ENCODE results near the gene TRAF1.

The TRAF1 gene

DNA sequence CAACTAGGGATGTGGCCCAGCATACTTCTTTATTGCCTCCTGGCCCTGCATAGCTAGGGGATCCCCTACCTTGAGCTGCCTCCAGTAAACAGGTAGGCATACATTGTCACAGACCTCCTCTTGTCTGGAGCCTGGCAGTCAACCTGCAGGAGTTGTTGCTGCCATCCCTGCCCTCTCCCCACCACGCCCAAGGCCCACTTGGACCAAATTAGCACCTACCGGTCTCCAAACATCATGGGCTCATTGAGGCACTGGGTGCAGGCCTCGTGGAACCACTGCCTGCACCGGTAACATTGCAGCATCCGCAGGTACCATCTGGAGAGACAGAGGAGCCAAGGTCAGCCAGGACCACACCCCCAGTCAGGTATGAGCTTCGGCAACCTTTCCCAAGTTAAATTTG lies 59.9 kb downstream of the TRAF1 start:
- no peak for DNase-seq

DNA sequence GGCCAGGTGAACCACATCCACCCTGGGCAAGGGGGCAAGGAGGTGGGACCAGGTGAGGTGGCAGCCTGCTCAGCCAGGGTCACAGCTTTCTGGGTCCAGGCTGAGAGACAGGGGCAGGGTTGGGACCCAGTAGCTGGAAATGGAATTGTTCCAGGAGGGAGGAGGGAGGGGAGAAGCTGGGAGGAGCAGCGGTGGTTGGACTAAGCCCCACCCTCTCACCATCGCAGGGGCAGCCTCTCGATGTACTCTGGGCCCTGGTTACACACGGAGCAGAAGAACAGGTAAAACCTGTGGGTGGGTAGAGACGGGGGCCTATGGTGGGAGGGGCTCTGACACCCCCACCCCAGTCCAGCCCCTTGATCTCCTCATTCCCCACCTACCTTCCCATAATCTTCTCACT lies 60.8 kb downstream of the TRAF1 start:
- no peak for DNase-seq

DNA sequence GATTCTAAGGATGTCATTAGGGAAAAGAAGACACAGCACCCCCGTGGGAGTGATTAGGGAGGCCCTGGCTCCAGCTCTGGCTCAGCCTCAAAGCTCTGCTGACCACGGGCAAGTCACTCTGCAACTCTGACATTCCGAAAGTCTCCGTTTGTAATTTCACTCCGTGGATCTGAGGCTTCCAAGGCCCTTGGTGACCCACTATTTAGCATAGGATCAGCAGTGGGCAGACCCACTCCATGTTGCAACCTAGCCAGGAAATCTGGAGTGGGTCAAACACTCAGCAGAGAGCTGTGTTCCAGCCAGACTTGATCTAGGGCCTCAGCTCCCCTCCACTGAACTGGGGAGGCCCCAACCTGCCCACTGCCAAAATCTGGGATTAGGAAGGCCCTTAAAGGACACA lies 61.4 kb downstream of the TRAF1 start:
- DNase-seq: no peak

- DNase-seq: no peak
Observed at GRCh38 chr9:120864719-120865118, 61.9 kb downstream of the TRAF1 start.

DNA sequence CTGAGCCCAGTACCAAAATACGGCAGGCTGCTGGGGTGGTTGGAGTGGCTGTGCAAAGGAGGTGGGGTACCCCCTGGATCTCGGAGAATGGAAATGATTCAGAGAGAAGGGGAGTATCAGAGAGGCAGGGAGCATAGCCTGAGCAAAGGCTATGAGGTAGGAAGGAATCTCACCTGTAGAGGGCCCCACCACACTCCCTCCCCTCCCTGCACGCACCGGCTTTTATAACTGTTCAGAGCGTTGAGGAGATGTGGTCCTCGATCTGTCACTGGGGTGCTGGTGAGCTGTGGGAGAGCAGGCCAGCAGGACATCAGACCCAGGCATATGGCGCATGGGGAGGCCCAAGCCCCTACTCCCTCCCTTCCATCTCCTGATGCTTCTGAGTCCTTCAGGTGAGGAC lies 62.8 kb downstream of the TRAF1 start:
- DNase-seq: no peak

DNA sequence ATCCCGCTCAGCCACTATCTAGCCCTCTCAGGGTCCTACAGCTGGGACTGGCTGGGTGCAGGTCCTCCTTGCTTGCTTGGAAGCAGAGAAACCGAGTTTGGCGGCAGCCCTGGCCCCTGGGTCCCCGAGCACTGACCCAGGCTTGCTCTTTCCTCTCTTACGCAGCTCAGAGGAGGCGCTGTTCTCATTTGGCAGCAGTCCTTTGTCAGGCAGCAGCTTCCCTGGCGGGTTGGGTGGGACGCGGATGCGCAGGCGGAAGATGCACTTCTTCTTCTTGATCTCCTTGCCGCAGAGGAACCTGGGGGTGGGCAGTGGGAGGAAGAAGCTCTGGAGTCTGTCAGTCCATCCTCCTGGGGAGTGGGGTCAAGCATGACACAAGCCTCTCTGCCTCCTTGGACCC lies 64.1 kb downstream of the TRAF1 start:
- no peak for DNase-seq

- no peak for DNase-seq
Observed at GRCh38 chr9:120861935-120862334, 64.7 kb downstream of the TRAF1 start.

GRCh38 chr9:120860083-120860482 lies 66.5 kb downstream of the TRAF1 start:
- no peak for DNase-seq

DNA sequence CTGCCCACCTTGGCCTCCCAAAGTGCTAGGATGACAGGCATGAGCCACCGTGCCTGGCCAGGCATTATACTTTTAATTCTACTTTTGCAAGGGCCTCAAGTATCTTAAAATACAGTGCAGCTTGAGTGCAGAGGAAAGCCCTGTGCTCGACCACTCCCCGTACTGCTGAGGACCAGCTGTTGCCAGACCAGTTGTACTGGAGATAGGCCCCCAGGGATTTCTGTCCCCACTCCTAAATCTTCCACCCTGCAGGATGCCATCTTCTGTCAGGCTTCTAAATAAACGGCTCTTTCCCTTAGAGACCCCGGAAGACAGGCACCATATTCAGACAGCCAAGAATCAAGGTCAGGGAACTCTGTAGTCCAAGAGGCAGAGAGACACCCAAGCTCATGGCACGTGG lies 67.2 kb downstream of the TRAF1 start:
- DNase-seq: peak; percentile 92

DNA sequence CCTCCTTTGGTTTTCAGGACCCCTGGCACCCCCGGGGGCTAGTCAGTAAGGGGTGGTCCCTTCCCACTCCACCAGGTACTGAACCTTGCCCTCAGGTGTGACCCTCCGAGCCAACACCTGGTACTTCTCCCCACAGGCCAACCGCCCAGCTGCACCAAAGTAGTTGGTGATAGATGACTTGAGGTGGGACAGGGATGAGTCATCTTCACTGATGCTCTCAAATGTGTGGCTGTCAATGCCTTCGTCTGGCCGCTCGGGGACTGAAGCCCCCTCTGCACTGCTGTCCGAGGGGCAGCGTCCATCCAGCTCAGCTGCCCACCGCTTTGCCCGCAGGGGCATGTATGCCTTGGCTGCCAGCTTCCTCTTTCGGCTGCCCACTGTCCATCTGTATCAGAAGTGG lies 68.7 kb downstream of the TRAF1 start:
- DNase-seq: no peak

DNA sequence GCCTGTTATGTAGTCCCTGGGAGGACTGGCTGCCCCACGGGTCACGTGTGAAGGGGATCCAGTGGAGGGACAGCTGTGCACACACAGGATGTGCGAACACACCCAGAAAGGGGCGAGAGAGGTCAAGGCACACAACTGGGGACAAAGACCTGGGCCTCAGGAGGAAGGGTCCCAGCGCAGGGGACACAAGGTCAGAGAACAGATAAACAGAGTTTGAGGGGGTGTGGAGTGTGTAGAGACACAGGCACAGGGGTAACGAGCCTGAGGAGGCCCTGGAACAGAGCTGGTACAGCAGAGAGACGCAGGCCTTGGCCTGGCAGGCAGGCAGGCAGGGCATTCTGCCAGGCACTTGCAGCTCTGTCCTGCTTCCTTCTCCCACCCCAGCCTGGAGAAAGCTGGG lies 69.1 kb downstream of the TRAF1 start:
- no peak for DNase-seq

DNA sequence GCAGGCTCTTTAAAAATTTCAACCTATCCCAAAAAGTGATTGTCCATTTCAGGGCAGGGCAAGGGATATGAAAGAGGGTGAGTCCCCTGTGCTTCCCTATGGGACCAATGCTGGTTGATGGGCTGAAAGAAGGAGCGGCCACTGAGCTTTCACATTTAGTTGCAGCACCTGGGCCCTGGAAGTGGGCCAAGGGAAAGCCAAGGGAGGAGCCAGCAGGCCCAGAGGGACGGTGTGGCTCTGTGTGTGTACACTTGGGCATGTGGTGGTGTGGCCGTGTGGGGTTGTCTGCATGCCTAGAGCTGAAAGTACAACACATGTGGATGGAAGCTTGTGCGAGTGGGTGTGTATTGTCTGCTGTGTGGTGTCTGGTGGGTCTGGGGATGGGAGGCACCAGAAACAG lies 69.9 kb downstream of the TRAF1 start:
- DNase-seq: no peak

GRCh38 chr9:120855827-120856670 lies 70.5 kb downstream of the TRAF1 start:
- DNase-seq: no peak

GRCh38 chr9:120854596-120855327 lies 71.8 kb downstream of the TRAF1 start:
- no peak for DNase-seq

DNA sequence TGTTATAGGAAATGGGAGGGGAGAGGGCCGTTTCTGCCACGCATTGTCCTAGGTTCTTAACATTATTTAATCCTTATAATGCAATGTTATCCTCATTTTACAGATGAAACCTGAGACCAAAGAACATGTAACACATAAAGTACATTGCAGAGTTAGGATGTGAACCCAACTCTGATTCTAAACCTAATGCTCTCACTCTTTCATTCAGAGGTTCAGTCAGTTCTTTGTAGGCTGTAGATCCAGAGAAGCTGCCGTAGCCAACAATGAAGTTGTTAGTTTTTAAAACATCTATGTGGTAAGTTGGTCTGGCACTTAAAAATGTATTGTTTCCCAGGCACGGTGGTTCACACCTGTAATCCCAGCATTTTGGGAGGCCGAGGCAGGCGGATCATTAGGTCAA lies 73.4 kb downstream of the TRAF1 start:
- no peak for DNase-seq

All from NCI-H524 treated with DMSO at 0.1 percent for 48 hours (cell line).